Stomach (tissue), 9 donors: ENCODE data around the gene PLXNB3. TPM values are rescaled to one million over a fixed set of nuclear protein-coding genes. Genes with fewer than 3 reads are reported as not detected.

Source experiments
- DNase-seq, 2 donors: peaks; one replicate each; pipeline versions ENCODE4 v3.0.0 to v3.0.0-alpha.2; 2013 to 2019
- H3K27ac ChIP-seq, 5 donors: fragments of 200-600 bp in 4 of 5; sonication (generic) in 4 of 5; one replicate each; pipeline ENCODE4 v1.5.1; 2013 to 2019; ENCODE audit warnings: mild to moderate bottlenecking in 1 of 5, moderate library complexity in 1 of 5
- H3K27me3 ChIP-seq, 3 donors: fragments of 200-600 bp; sonication (generic); one replicate each; pipeline ENCODE4 v1.5.1; 2017 to 2019; ENCODE audit warnings: mixed run types in 1 of 3
- H3K36me3 ChIP-seq, 4 donors: fragments of 200-600 bp; sonication (generic); 1 replicate in 3 of 4; 2 replicates in 1 of 4; pipeline ENCODE4 v1.5.1; 2016 to 2019
- H3K4me1 ChIP-seq, 4 donors: fragments of 200-600 bp; sonication (generic); one replicate each; pipeline ENCODE4 v1.5.1; 2016 to 2019
- H3K4me3 ChIP-seq, 4 donors: fragments of 200-600 bp; sonication (generic) in 3 of 4; one replicate each; pipeline ENCODE4 v1.5.1; 2016 to 2019; ENCODE audit warnings: mild to moderate bottlenecking in 1 of 4
- H3K9me3 ChIP-seq, 4 donors: fragments of 200-600 bp; sonication (generic); one replicate each; pipeline ENCODE4 v1.5.1; 2016 to 2019
- EP300 ChIP-seq: sonication (generic); formaldehyde crosslinking; IDR thresholded peaks from one replicate; pipeline ENCODE4 v1.6.1; 2017; ENCODE audit warnings: antibody characterized with exemption
- POLR2A ChIP-seq, 4 donors: fragments of 450-650 bp; IDR thresholded peaks; one replicate each; pipeline ENCODE4 v1.6.1; 2016; ENCODE audit warnings: antibody characterized with exemption in 4 of 4, control low read depth in 2 of 4, mild to moderate bottlenecking in 1 of 4, moderate library complexity in 1 of 4
- POLR2AphosphoS5 ChIP-seq, 3 donors: sonication (generic); formaldehyde crosslinking; IDR thresholded peaks; one replicate each; pipeline ENCODE4 v1.6.1; 2016; ENCODE audit warnings: antibody characterized with exemption in 3 of 3
- WGBS, 5 donors: extraction: QIAGEN DNeasy Blood & Tissue Kit in 3 of 5; methylation state at CpG; one replicate each; pipeline versions ENCODE4 v1.1.5 to v1.1.7; 2013 to 2018; 5-methylcytosine and 5-hydroxymethylcytosine counted together
- intact Hi-C: fragments of 100-400 bp; cut with DNase I; formaldehyde crosslinking; loops from one replicate; pipeline ENCODE4 v1.15.1; 2023; ENCODE audit warnings: low total_unique reads
- polyA plus RNA-seq, 3 donors: library from polyadenylated mRNA; stranded (reverse); fragments of 200-250 nt; gene quantifications; one replicate each; pipeline ENCODE4 v1.2.3, GENCODE V29; 2013
- total RNA-seq, 5 donors: library from RNA; depleted of rRNA; stranded (reverse); fragments of >200 nt; gene quantifications; one replicate each; pipeline versions ENCODE4 v1.1.0 to v1.2.3, GENCODE V29; 2014 to 2016
- TF ChIP-seq, protein P1 (sequence below), 7 experiments: fragments of 450-650 bp in 4 of 7; fragments of 200-600 bp in 3 of 7; sonication (generic) in 3 of 7; IDR thresholded peaks; one replicate each; pipeline ENCODE4 v1.5.1; 2016 to 2019; ENCODE audit warnings: antibody characterized with exemption in 7 of 7, control low read depth in 2 of 7, mild to moderate bottlenecking in 1 of 7
- donor health status: healthy with polysubstance abuse.
- donor health status: Bipolar disorder and iron deficiency.
- donor health status: healthy.

The PLXNB3 gene
- total and polyA plus RNA-seq, 8 donors: 1.8 to 49.2 (median 8.9) TPM

- DNase-seq: peak in 1 of 2 donors; percentile 11
- no peaks in the 10 kb centered on the region for H3K9me3 ChIP-seq
- peaks cover 0 to 3% (median 0%) of the 10 kb centered on the region in 3 donors for H3K27me3 ChIP-seq
- H3K27ac ChIP-seq: no peak overlapping the region
- TF ChIP-seq, protein P1, sequence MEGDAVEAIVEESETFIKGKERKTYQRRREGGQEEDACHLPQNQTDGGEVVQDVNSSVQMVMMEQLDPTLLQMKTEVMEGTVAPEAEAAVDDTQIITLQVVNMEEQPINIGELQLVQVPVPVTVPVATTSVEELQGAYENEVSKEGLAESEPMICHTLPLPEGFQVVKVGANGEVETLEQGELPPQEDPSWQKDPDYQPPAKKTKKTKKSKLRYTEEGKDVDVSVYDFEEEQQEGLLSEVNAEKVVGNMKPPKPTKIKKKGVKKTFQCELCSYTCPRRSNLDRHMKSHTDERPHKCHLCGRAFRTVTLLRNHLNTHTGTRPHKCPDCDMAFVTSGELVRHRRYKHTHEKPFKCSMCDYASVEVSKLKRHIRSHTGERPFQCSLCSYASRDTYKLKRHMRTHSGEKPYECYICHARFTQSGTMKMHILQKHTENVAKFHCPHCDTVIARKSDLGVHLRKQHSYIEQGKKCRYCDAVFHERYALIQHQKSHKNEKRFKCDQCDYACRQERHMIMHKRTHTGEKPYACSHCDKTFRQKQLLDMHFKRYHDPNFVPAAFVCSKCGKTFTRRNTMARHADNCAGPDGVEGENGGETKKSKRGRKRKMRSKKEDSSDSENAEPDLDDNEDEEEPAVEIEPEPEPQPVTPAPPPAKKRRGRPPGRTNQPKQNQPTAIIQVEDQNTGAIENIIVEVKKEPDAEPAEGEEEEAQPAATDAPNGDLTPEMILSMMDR (IDR thresholded peaks at IDR 0.05): no peak
- TF ChIP-seq POLR2A (IDR thresholded peaks at IDR 0.05) (no peak), POLR2AphosphoS5 (IDR thresholded peaks at IDR 0.05) (no peak), EP300 (no peak)
- WGBS, 5 donors: 68 to 86% (median 83%) methylated on average over 25 to 55 of the region's 56 CpGs
- H3K4me3 ChIP-seq: no peak overlapping the region
- intact Hi-C loops: no loop called here
- H3K36me3 ChIP-seq: peaks cover 0 to 22% (median 2%) of the 10 kb centered on the region in 4 donors
- H3K4me1 ChIP-seq: peaks cover 0 to 34% (median 26%) of the 10 kb centered on the region in 4 donors
Observed at GRCh38 chrX:153766871-153767673, 3.0 kb downstream of the PLXNB3 start.

DNA sequence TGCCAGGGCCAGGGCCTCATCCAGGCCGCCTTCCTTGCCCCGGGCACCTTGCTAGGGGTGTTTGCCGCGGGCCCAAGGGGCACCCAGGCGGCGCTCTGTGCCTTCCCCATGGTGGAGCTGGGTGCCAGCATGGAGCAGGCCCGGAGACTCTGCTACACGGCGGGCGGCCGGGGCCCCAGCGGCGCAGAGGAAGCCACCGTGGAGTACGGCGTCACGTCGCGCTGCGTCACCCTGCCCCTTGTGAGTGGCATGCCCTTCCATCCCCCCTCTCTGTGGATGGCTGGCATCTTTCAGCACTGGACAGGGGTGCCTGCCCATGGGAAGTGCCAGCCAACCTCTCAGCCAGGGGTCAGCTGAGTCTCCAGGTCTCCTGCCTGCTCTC is 3.6 kb downstream of the PLXNB3 start:
- peaks cover 0 to 34% (median 26%) of the 10 kb centered on the region in 4 donors for H3K4me1 ChIP-seq
- no peaks in the 10 kb centered on the region for H3K9me3 ChIP-seq
- H3K4me3 ChIP-seq: no peak overlapping the region
- intact Hi-C loops: no loop called here
- TF ChIP-seq, protein P1 (IDR thresholded peaks at IDR 0.05): no peak
- no peak for TF ChIP-seq EP300
- TF ChIP-seq POLR2A (IDR thresholded peaks at IDR 0.05): no peak
- H3K36me3 ChIP-seq: peaks cover 0 to 28% (median 2%) of the 10 kb centered on the region in 4 donors
- peak in 1 of 2 donors; percentile 1 for DNase-seq
- H3K27me3 ChIP-seq: peaks cover 0 to 3% (median 0%) of the 10 kb centered on the region in 3 donors
- H3K27ac ChIP-seq: no peak overlapping the region
- 82 to 98% (median 90%) methylated on average over 5 to 18 of the region's 20 CpGs; no CpG with 5 or more reads in 1 of the 5 donors for WGBS, 5 donors

- DNase-seq: peak in 1 of 2 donors; percentile 11
- WGBS, 5 donors: 76 to 91% (median 85%) methylated on average over 8 to 22 of the region's 22 CpGs
- Histone ChIP-seq H3K36me3 (peaks cover 0 to 34% (median 2%) of the 10 kb centered on the region in 4 donors), H3K9me3 (no peaks in the 10 kb centered on the region), H3K4me1 (peaks cover 0 to 34% (median 26%) of the 10 kb centered on the region in 4 donors), H3K27me3 (peaks cover 0 to 3% (median 0%) of the 10 kb centered on the region in 3 donors), H3K27ac (no peak overlapping the region), H3K4me3 (no peak overlapping the region)
- intact Hi-C loops: no loop called here
- TF ChIP-seq POLR2A (IDR thresholded peaks at IDR 0.05): no peak
- no peak for TF ChIP-seq POLR2AphosphoS5 (IDR thresholded peaks at IDR 0.05)
- TF ChIP-seq, protein P1 (IDR thresholded peaks at IDR 0.05): no peak
- TF ChIP-seq EP300: no peak
Observed at GRCh38 chrX:153768311-153769157, 4.5 kb downstream of the PLXNB3 start.

GRCh38 chrX:153769158-153769864 is 5.3 kb downstream of the PLXNB3 start:
- peaks cover 0 to 3% (median 0%) of the 10 kb centered on the region in 3 donors for H3K27me3 ChIP-seq
- intact Hi-C loops: no loop called here
- WGBS, 5 donors: 80 to 91% (median 90%) methylated on average over 16 to 23 of the region's 23 CpGs
- no peak overlapping the region for H3K27ac ChIP-seq
- peak in 1 of 2 donors; percentile 1 for DNase-seq
- peaks cover 0 to 29% (median 20%) of the 10 kb centered on the region in 4 donors for H3K4me1 ChIP-seq
- TF ChIP-seq POLR2AphosphoS5 (IDR thresholded peaks at IDR 0.05) (no peak), EP300 (no peak), POLR2A (IDR thresholded peaks at IDR 0.05) (no peak)
- TF ChIP-seq, protein P1 (IDR thresholded peaks at IDR 0.05): no peak
- no peak overlapping the region for H3K4me3 ChIP-seq
- peaks cover 0 to 42% (median 4%) of the 10 kb centered on the region in 4 donors for H3K36me3 ChIP-seq
- no peaks in the 10 kb centered on the region for H3K9me3 ChIP-seq
